Hindlimb muscle (tissue), 1 donor: ENCODE measurements around the gene KRT6A. TPM values are rescaled to one million over a fixed set of nuclear protein-coding genes. Genes with fewer than 3 reads are reported as not detected.

ENCODE experiments used
- DNase-seq: peaks from one replicate; pipeline ENCODE4 v3.0.0-alpha.2; 2013
- polyA plus RNA-seq: library from polyadenylated mRNA; unstranded; fragments of 120-200 nt; gene quantifications from one replicate; pipeline ENCODE4 v1.2.1, GENCODE V29; 2013; ENCODE audit not compliant: insufficient read length

The KRT6A gene
- polyA plus RNA-seq, 1 donor: 1.3 TPM

GRCh38 chr12:52524241-52524897, 31.3 kb upstream of the KRT6A start:
- no peak for DNase-seq

GRCh38 chr12:52523824-52524223, 30.8 kb upstream of the KRT6A start:
- DNase-seq: no peak

- no peak for DNase-seq
Measured at GRCh38 chr12:52522346-52523011, 29.4 kb upstream of the KRT6A start.

- DNase-seq: no peak
Measured at GRCh38 chr12:52521568-52522266, 28.7 kb upstream of the KRT6A start.

GRCh38 chr12:52521175-52521567, 28.1 kb upstream of the KRT6A start:
- DNase-seq: no peak

GRCh38 chr12:52519826-52520662, 27.0 kb upstream of the KRT6A start, which contains the start of gene KRT5:
KRT5 (minus strand) TSS chr12:52520394; CDS start chr12:52520296, 98 bp downstream.
- DNase-seq: no peak

GRCh38 chr12:52519387-52519703, 26.3 kb upstream of the KRT6A start:
- no peak for DNase-seq

- DNase-seq: no peak
Measured at GRCh38 chr12:52518574-52519386, 25.7 kb upstream of the KRT6A start.

GRCh38 chr12:52517888-52518287, 24.8 kb upstream of the KRT6A start:
- no peak for DNase-seq

- no peak for DNase-seq
Measured at GRCh38 chr12:52517005-52517835, 24.2 kb upstream of the KRT6A start.

GRCh38 chr12:52515927-52516831, 23.1 kb upstream of the KRT6A start:
- DNase-seq: no peak

- DNase-seq: no peak
Measured at GRCh38 chr12:52515319-52515646, 22.2 kb upstream of the KRT6A start.

GRCh38 chr12:52514471-52515318, 21.6 kb upstream of the KRT6A start:
- DNase-seq: no peak

- no peak for DNase-seq
Measured at GRCh38 chr12:52513736-52514135, 20.7 kb upstream of the KRT6A start.

GRCh38 chr12:52508211-52508610, 15.2 kb upstream of the KRT6A start:
- DNase-seq: no peak

- DNase-seq: no peak
Measured at GRCh38 chr12:52506858-52507715, 14.0 kb upstream of the KRT6A start.

GRCh38 chr12:52502877-52503276, 9.8 kb upstream of the KRT6A start:
- DNase-seq: no peak

GRCh38 chr12:52501490-52501889, 8.4 kb upstream of the KRT6A start:
- DNase-seq: no peak
